ENCODE results near the gene MAN2B2. TPM values are rescaled to one million over a fixed set of nuclear protein-coding genes. Genes with fewer than 3 reads are reported as not detected.

MAN2B2 gene
- total RNA-seq: 6.2 and 30.4 TPM in 2 replicates

GRCh38 chr4:6574747-6575502 is at the start of gene MAN2B2:
MAN2B2 (plus strand) TSS chr4:6575189; CDS start chr4:6575211, 22 bp downstream.

GRCh38 chr4:6640292-6641163 is 65.5 kb downstream of the MAN2B2 start, which contains the start of gene MRFAP1:
MRFAP1 (plus strand) TSS chr4:6640685; CDS start chr4:6640863, 178 bp downstream.

Other genes with a start within 250 kb of the MAN2B2 start
- 2.7 and 17.4 TPM in 2 replicates for gene PPP2R2C, start 102.6 kb upstream of the MAN2B2 start, total RNA-seq
- gene MRFAP1, start 65.5 kb downstream of the MAN2B2 start, total RNA-seq: 117 and 142 TPM in 2 replicates
- gene S100P, start 118.7 kb downstream of the MAN2B2 start, total RNA-seq: 19.9 and 208 TPM in 2 replicates
- 55.4 and 60.4 TPM in 2 replicates for gene MRFAP1L1, start 134.7 kb downstream of the MAN2B2 start, total RNA-seq
- gene BLOC1S4, start 141.0 kb downstream of the MAN2B2 start, total RNA-seq: 12.6 and 13.7 TPM in 2 replicates
- gene KIAA0232, start 207.5 kb downstream of the MAN2B2 start, total RNA-seq: 26.0 and 31.5 TPM in 2 replicates